Lower leg skin (tissue), 4 donors: ENCODE data around the gene MEF2C. TPM values are rescaled to one million over a fixed set of nuclear protein-coding genes. Genes with fewer than 3 reads are reported as not detected.
"Not testable (repeated sequence)": the region's sequence is repeated elsewhere in the genome, so short reads cannot be mapped to it uniquely, and the experiment has no call there.

Experiments
- DNase-seq, 2 donors: peaks; one replicate each; pipeline ENCODE4 v3.0.0-alpha.2; 2019; ENCODE audit warnings: low spot score in 2 of 2
- H3K4me3 ChIP-seq: fragments of 200-600 bp; sonication (generic); 2 replicates; pipeline ENCODE4 v1.5.1; 2017; ENCODE audit warnings: mild to moderate bottlenecking, low read depth; ENCODE audit not compliant: poor library complexity, severe bottlenecking
- POLR2A ChIP-seq, 2 donors: fragments of 450-650 bp; IDR thresholded peaks; one replicate each; pipeline ENCODE4 v1.6.1; 2016 to 2017; ENCODE audit warnings: antibody characterized with exemption in 2 of 2, mild to moderate bottlenecking in 1 of 2, moderate library complexity in 1 of 2
- WGBS, 2 donors: methylation state at CpG; one replicate each; pipeline ENCODE4 v1.1.5; 2018; 5-methylcytosine and 5-hydroxymethylcytosine counted together
- intact Hi-C: fragments of 100-400 bp; cut with DNase I; formaldehyde crosslinking; loops from one replicate; pipeline ENCODE4 v1.15.0; 2023; ENCODE audit warnings: low total_unique reads
- total RNA-seq, 4 donors: library from RNA; depleted of rRNA; stranded (reverse); fragments of >200 nt; gene quantifications; one replicate each; pipeline ENCODE4 v1.1.0, GENCODE V29; 2016
- TF ChIP-seq, protein P1 (sequence below), 3 donors: fragments of 450-650 bp; IDR thresholded peaks; one replicate each; pipeline ENCODE4 v1.5.1; 2016; ENCODE audit warnings: antibody characterized with exemption in 3 of 3, mild to moderate bottlenecking in 3 of 3, moderate library complexity in 2 of 3

MEF2C gene
- total RNA-seq, 4 donors from 2014 or later = 2.4 to 15.5 (median 8.1) TPM

GRCh38 chr5:88806338-88806737 lies 76.6 kb downstream of the MEF2C start:
- no peak for DNase-seq
- H3K4me3 ChIP-seq = no peak overlapping the region
- intact Hi-C loops = no loop called here
- no peak for TF ChIP-seq POLR2A (IDR thresholded peaks at IDR 0.05)
- TF ChIP-seq, protein P1, sequence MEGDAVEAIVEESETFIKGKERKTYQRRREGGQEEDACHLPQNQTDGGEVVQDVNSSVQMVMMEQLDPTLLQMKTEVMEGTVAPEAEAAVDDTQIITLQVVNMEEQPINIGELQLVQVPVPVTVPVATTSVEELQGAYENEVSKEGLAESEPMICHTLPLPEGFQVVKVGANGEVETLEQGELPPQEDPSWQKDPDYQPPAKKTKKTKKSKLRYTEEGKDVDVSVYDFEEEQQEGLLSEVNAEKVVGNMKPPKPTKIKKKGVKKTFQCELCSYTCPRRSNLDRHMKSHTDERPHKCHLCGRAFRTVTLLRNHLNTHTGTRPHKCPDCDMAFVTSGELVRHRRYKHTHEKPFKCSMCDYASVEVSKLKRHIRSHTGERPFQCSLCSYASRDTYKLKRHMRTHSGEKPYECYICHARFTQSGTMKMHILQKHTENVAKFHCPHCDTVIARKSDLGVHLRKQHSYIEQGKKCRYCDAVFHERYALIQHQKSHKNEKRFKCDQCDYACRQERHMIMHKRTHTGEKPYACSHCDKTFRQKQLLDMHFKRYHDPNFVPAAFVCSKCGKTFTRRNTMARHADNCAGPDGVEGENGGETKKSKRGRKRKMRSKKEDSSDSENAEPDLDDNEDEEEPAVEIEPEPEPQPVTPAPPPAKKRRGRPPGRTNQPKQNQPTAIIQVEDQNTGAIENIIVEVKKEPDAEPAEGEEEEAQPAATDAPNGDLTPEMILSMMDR (IDR thresholded peaks at IDR 0.05) = no peak

DNA sequence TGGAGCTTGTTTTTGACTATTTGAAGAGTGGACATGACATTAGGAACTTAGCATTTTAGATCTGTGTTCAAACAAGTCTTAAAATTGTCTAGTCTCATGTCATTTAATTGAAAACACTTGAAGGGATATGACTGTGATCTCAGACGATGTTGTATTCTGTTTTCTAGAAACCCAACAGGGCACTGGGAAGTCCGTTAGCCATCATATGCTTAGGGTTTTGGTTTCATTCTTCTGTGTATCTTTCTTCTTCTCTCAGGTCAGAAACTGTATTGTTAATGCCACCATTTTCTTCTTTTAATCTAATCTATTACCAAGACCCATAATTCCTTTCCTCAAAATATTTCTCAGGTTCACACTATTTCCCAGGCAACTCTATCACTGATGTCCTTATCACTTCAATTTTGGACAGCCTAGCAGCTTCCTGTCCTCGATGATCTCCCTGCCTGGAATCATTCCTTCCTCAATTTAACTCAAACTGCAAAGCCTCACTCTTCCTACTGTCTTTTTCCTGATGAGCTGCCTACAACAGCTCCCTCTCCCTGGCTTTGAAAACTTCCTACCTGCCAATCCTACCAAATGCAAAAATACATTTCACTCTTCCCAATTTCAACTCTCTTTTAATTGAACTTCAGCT lies 77.7 kb downstream of the MEF2C start:
- intact Hi-C loops = no loop called here
- DNase-seq = no peak
- H3K4me3 ChIP-seq = no peak overlapping the region
- WGBS, 2 donors = 58 to 64% methylated on average over 3 of the region's 3 CpGs
- no peak for TF ChIP-seq POLR2A (IDR thresholded peaks at IDR 0.05)
- TF ChIP-seq, protein P1 (IDR thresholded peaks at IDR 0.05) = no peak

DNA sequence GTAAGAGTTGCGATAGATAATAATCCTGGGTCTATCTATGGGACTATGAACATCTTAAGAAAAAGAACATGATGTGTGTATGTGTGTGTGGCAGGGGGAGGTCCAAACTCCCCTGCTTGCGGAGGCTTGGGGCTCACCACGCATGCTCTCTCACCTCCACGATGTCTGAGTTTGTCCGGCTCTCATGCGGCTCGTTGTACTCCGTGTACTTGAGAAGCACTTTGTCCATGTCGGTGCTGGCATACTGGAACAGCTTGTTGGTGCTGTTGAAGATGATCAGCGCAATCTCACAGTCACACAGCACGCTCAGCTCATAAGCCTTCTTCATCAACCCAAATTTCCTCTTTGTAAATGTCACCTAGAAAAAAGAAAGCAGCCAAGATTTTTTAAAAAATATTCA lies 78.5 kb downstream of the MEF2C start:
- 96 to 99% methylated on average over 11 of the region's 11 CpGs for WGBS, 2 donors
- intact Hi-C loops = no loop called here
- no peak for DNase-seq
- H3K4me3 ChIP-seq = no peak overlapping the region
- TF ChIP-seq POLR2A (IDR thresholded peaks at IDR 0.05) = no peak
- TF ChIP-seq, protein P1 (IDR thresholded peaks at IDR 0.05) = no peak

GRCh38 chr5:88803309-88803708 lies 79.7 kb downstream of the MEF2C start:
- no peak for DNase-seq
- WGBS, 2 donors = 66 to 78% methylated on average over 1 of the region's 1 CpG
- no peak for TF ChIP-seq POLR2A (IDR thresholded peaks at IDR 0.05)
- TF ChIP-seq, protein P1 (IDR thresholded peaks at IDR 0.05) = no peak
- H3K4me3 ChIP-seq = no peak overlapping the region
- intact Hi-C loops = no loop called here

- no peak for DNase-seq
- intact Hi-C loops = no loop called here
- WGBS, 2 donors = 72 to 78% methylated on average over 2 of the region's 2 CpGs
- no peak overlapping the region for H3K4me3 ChIP-seq
- no peak for TF ChIP-seq POLR2A (IDR thresholded peaks at IDR 0.05)
- TF ChIP-seq, protein P1 (IDR thresholded peaks at IDR 0.05) = no peak
Measured at GRCh38 chr5:88799938-88800535, 82.9 kb downstream of the MEF2C start.

DNA sequence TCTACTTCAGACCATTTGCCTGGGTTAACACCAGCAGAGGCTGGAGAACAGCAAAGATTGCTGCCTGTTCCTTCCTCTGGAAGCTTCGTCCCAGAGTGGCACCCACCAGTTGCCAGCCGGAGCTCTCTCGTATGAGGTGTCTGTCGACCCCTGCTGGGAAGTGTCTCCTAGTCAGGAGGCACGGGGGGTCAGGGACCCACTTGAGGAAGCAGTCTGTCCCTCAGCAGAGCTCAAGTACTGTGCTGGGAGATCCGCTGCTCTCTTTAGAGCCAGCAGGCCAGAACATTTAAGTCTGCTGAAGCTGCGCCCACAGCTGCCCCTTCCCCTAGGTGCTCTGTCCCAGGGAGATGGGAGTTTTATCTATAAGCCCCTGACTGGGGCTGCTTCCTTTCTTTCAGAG lies 84.1 kb downstream of the MEF2C start:
- H3K4me3 ChIP-seq, intact Hi-C loops, DNase-seq: not testable (repeated sequence)
- 95 to 100% methylated on average over 5 to 7 of the region's 7 CpGs for WGBS, 2 donors

- DNase-seq, H3K4me3 ChIP-seq, intact Hi-C loops: not testable (repeated sequence)
- 84 to 93% methylated on average over 3 of the region's 3 CpGs for WGBS, 2 donors
Measured at GRCh38 chr5:88793797-88794196, 89.2 kb downstream of the MEF2C start.
